Measurements from ENCODE around the gene MYBPC2.

Gene MYBPC2

DNA sequence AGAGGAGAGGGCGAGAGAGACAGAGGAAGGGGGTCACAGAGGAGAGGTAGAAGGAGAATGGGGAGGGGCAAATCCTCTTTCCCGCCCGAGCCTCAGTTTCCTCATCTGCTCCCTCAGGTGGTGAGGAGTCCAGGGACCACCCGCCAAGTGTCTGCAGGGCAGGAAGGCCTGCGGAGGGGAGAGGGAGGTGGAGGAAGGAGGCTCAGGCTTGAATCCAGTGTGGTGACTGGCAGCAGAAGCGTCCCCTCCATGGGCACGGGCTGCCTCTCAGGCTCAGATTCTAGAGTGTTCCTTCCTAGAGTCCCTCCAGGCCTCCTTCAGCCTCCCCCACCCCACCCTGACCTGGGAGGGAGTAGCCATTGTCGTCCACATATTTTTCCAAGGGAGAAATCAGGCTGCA, 60.5 kb downstream of the MYBPC2 start (continued):
- TF ChIP-seq ZNF394 (tag by site-specific recombination; IDR thresholded peaks at IDR 0.05; ENCODE audit: borderline replicate concordance) (no peak), ZSCAN23 (tag by site-specific recombination; IDR thresholded peaks at IDR 0.05) (no peak), ZFP3 (tag by site-specific recombination; IDR thresholded peaks at IDR 0.05; ENCODE audit: low read depth) (no peak), ZNF302 (tag by site-specific recombination; IDR thresholded peaks at IDR 0.05; ENCODE audit: low read depth) (no peak)

- H3K4me1 ChIP-seq (ENCODE audit: control insufficient read depth, insufficient read depth, low read length) = no peaks in the 10 kb centered on the region
- H3K4me3 ChIP-seq (ENCODE audit: low read depth, low read length) = no peak overlapping the region
- no peak overlapping the region for H3K27ac ChIP-seq (ENCODE audit: extremely low read depth, low read depth, low read length)
- no peaks in the 10 kb centered on the region for H3K9me3 ChIP-seq (ENCODE audit: control insufficient read depth, insufficient read depth, low read depth, low read length)
- POLR2A ChIA-PET = interaction anchor here (0.7 kb wide), 1 partner anchor 72 kb away, joined by 3 read pairs; no protein-coding TSS in a partner anchor
- CTCF ChIA-PET = interaction anchor here (0.9 to 1.0 kb wide), 2 partner anchors 126 to 284 kb away, joined by 3 read pairs; no protein-coding TSS in a partner anchor
- peak; percentile 81 for TF ChIP-seq ZFHX2 (tag by site-specific recombination; conservative IDR thresholded peaks at IDR 0.05)
- peak; percentile 72 for TF ChIP-seq ZNF366 (tag by site-specific recombination; conservative IDR thresholded peaks at IDR 0.05)
- TF ChIP-seq PRDM1 (tag by site-specific recombination; IDR thresholded peaks at IDR 0.05) = peak; percentile 40; the same call in 1 of the 2 replicates
- peak; percentile 94 for TF ChIP-seq ZNF513 (tag by site-specific recombination; IDR thresholded peaks at IDR 0.05)
- no peak for TF ChIP-seq HOXD13 (CRISPR knock-in tag; IDR thresholded peaks at IDR 0.05; ENCODE audit: borderline replicate concordance)
- TF ChIP-seq ZNF792 (tag by site-specific recombination; IDR thresholded peaks at IDR 0.05) = peak; percentile 98
- TF ChIP-seq EGR2 (tag by site-specific recombination; IDR thresholded peaks at IDR 0.05; ENCODE audit: low read depth) = peak; percentile 95
- TF ChIP-seq HIC1 (tag by site-specific recombination; IDR thresholded peaks at IDR 0.05) = no peak
- TF ChIP-seq, protein P1, sequence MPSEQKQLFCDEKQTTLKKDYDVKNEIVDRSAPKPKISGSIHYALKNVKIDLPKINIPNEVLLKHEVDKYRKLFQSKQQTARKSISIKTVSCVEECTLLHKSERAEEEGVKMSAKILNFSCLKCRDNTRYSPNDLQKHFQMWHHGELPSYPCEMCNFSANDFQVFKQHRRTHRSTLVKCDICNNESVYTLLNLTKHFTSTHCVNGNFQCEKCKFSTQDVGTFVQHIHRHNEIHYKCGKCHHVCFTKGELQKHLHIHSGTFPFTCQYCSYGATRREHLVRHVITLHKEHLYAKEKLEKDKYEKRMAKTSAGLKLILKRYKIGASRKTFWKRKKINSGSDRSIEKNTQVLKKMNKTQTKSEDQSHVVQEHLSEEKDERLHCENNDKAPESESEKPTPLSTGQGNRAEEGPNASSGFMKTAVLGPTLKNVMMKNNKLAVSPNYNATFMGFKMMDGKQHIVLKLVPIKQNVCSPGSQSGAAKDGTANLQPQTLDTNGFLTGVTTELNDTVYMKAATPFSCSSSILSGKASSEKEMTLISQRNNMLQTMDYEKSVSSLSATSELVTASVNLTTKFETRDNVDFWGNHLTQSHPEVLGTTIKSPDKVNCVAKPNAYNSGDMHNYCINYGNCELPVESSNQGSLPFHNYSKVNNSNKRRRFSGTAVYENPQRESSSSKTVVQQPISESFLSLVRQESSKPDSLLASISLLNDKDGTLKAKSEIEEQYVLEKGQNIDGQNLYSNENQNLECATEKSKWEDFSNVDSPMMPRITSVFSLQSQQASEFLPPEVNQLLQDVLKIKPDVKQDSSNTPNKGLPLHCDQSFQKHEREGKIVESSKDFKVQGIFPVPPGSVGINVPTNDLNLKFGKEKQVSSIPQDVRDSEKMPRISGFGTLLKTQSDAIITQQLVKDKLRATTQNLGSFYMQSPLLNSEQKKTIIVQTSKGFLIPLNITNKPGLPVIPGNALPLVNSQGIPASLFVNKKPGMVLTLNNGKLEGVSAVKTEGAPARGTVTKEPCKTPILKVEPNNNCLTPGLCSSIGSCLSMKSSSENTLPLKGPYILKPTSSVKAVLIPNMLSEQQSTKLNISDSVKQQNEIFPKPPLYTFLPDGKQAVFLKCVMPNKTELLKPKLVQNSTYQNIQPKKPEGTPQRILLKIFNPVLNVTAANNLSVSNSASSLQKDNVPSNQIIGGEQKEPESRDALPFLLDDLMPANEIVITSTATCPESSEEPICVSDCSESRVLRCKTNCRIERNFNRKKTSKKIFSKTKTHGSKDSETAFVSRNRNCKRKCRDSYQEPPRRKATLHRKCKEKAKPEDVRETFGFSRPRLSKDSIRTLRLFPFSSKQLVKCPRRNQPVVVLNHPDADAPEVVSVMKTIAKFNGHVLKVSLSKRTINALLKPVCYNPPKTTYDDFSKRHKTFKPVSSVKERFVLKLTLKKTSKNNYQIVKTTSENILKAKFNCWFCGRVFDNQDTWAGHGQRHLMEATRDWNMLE (tag by site-specific recombination; conservative IDR thresholded peaks at IDR 0.05; ENCODE audit: low read depth) = no peak
- peaks cover 0 to 3% of the 10 kb centered on the region in 2 experiments; a peak in 1 of 3 replicates for H3K36me3 ChIP-seq (ENCODE audit: control insufficient read depth in 2 of 2, insufficient read depth in 1 of 2, low read length in 2 of 2)
Observed at GRCh38 chr19:50494186-50495019, 61.7 kb downstream of the MYBPC2 start.
